ENCODE results near the gene TMEM233.

DNA sequence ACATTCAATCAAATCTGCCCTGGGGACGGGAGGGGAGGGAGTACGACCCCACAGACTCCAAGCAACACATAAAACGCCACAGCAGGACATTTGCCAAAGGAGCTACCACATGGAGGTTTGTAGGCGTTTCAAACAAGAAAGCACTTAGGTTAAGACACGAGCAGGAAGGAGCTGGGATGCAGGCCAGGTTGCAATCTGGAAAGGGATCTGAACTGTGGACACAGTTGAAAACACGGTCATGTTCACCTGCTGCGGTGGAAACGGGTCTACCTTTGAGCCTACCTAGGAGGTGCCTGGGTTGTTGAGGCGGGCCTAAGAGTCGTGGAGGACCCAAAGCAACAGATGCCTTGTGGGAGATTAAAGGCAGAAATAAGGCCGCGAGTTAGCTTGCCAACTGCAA lies 92.8 kb downstream of the TMEM233 start:
- TF ChIP-seq GATA2 (IDR thresholded peaks at IDR 0.05; ENCODE audit: low read depth, low read length), result no peak
- TF ChIP-seq GATA3 (IDR thresholded peaks at IDR 0.05; ENCODE audit: low read depth, low read length), result no peak

Data from SH-SY5Y (cell line).